Mesothelial cell of epicardium (in vitro differentiated cells): ENCODE data around the gene RPP40. TPM values are rescaled to one million over a fixed set of nuclear protein-coding genes. Genes with fewer than 3 reads are reported as not detected.

Experiments
- DNase-seq, 2 experiments: peaks; one replicate each; pipeline ENCODE4 v3.0.0; 2021; ENCODE audit warnings: low spot score in 2 of 2; ENCODE audit not compliant: unreplicated experiment in 2 of 2
- H3K27ac Mint-ChIP-seq: 2 replicates; pipeline ENCODE4 v1.8.0; 2021; ENCODE audit warnings: mixed read lengths
- H3K27me3 Mint-ChIP-seq: 2 replicates; pipeline ENCODE4 v1.8.0; 2021; ENCODE audit warnings: low read depth, mixed read lengths
- H3K36me3 Mint-ChIP-seq: 2 replicates; pipeline ENCODE4 v1.8.0; 2021; ENCODE audit warnings: mixed read lengths
- H3K4me1 Mint-ChIP-seq: 2 replicates; pipeline ENCODE4 v1.8.0; 2021; ENCODE audit warnings: mixed read lengths
- H3K4me3 Mint-ChIP-seq: 2 replicates; pipeline ENCODE4 v1.8.0; 2021; ENCODE audit warnings: mild to moderate bottlenecking, moderate library complexity, mixed read lengths
- H3K9me3 Mint-ChIP-seq: 2 replicates; pipeline ENCODE4 v1.8.0; 2021; ENCODE audit warnings: mixed read lengths
- total RNA-seq: library from RNA; stranded (reverse); gene quantifications from 3 replicates; pipeline ENCODE4 v1.2.1, GENCODE V29; 2021
- TF ChIP-seq, protein P1 (sequence below): fragments of 200-600 bp; sonication (generic); IDR thresholded peaks from one replicate; pipeline ENCODE4 v1.5.0; 2021; ENCODE audit warnings: antibody characterized with exemption; ENCODE audit not compliant: unreplicated experiment

Gene RPP40, protein sequence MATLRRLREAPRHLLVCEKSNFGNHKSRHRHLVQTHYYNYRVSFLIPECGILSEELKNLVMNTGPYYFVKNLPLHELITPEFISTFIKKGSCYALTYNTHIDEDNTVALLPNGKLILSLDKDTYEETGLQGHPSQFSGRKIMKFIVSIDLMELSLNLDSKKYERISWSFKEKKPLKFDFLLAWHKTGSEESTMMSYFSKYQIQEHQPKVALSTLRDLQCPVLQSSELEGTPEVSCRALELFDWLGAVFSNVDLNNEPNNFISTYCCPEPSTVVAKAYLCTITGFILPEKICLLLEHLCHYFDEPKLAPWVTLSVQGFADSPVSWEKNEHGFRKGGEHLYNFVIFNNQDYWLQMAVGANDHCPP
- 6.8 to 7.2 TPM (median 6.9 TPM) in 3 replicates for total RNA-seq

DNA sequence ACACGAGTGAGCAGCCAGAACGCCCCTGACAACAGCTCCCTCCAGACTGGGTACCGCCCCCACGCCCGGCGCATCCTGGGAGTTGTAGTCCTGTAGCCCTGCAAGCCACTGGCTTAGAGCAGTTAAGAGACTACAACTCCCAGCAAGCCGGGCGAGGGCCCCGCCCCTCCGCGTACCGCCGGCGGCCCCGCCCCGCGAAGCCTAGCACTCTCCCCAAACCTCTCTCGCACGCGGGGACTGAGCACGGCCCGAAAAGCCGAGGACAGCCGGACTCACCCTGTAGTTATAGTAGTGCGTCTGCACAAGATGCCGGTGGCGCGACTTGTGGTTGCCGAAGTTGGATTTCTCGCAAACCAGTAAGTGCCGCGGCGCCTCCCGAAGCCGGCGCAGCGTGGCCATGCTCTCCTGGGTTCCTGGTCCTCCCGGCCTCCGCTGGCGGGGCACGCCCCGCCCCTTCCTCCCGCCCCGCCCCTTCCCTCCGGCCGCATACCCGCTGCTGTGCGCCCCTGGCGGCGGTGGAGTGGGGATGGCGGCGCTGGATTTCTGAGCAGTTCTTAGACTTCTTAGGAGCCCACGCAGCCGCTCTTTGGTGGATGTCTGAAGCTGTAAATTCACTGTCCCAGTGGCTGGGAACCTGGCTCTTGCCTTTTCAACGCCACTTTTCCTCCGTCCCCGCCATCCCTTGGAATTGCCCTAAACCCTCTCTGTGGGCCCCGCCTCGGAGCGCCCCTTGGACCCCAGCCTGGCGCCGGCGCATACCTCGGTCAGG lies at the start of gene RPP40:
TSS of gene RPP40 (minus strand) at position 434 of the 769 bp plus-strand sequence. CDS start at position 399, 35 bp downstream.
- TF ChIP-seq, protein P1, sequence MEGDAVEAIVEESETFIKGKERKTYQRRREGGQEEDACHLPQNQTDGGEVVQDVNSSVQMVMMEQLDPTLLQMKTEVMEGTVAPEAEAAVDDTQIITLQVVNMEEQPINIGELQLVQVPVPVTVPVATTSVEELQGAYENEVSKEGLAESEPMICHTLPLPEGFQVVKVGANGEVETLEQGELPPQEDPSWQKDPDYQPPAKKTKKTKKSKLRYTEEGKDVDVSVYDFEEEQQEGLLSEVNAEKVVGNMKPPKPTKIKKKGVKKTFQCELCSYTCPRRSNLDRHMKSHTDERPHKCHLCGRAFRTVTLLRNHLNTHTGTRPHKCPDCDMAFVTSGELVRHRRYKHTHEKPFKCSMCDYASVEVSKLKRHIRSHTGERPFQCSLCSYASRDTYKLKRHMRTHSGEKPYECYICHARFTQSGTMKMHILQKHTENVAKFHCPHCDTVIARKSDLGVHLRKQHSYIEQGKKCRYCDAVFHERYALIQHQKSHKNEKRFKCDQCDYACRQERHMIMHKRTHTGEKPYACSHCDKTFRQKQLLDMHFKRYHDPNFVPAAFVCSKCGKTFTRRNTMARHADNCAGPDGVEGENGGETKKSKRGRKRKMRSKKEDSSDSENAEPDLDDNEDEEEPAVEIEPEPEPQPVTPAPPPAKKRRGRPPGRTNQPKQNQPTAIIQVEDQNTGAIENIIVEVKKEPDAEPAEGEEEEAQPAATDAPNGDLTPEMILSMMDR, result peak; percentile 86
- Mint-ChIP-seq H3K27ac (peak within 1 kb of the TSS; percentile 98), H3K9me3 (no peaks in the 10 kb centered on the region), H3K36me3 (peaks cover 9% of the 10 kb centered on the region), H3K4me1 (peaks cover 15% of the 10 kb centered on the region), H3K27me3 (no peaks in the 10 kb centered on the region), H3K4me3 (peak within 1 kb of the TSS; percentile 93)
- DNase-seq, result peak; percentile 94 to 98

DNA sequence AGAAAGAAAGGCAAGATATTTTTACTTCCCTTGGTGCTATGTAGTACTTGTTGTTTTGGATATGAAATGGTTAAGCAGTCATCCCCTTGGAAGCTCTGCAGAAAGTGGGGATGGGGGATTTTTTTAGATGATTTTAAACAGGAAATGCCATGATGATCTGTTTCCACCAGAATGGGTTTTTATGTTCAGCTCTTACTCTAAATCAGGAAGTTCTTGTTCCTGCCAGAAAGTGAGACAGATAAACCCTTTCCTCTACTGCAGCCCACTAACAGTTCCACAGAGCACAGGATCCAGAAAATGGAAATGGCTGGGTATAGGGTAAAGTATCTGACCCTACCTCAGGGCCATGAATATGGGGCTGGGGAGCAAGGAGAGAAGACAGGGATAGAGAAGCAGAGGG lies 49.2 kb upstream of the RPP40 start:
- Mint-ChIP-seq H3K36me3 (peaks cover 9% of the 10 kb centered on the region), H3K4me1 (peaks cover 12% of the 10 kb centered on the region), H3K27me3 (no peaks in the 10 kb centered on the region), H3K27ac (peak overlapping the region; percentile 74), H3K4me3 (no peak overlapping the region), H3K9me3 (peaks cover 49% of the 10 kb centered on the region)
- TF ChIP-seq, protein P1, result no peak
- no peak for DNase-seq

DNA sequence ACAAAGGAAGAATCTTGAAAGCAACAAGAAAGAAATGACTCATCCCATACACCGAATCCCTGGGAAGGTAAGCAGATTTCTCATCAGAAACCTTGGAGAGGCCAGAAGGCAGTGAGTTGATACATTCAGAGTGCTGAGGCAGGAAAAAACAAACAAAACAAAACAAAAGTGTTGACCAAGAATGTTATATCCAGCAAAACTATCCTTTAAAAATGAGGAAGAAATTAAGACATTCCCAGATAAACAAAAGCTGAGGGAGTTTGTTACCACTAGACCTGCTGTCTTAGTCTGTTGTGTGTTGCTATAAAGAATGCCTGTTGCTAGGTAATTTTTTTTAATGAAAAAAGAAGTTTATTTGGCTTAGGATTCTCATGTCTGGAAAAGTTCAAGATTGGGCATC lies 47.6 kb upstream of the RPP40 start:
- Mint-ChIP-seq H3K36me3 (peaks cover 9% of the 10 kb centered on the region), H3K27ac (no peak overlapping the region), H3K27me3 (no peaks in the 10 kb centered on the region), H3K4me3 (no peak overlapping the region), H3K9me3 (peaks cover 55% of the 10 kb centered on the region), H3K4me1 (peaks cover 12% of the 10 kb centered on the region)
- no peak for DNase-seq
- TF ChIP-seq, protein P1, result no peak

DNA sequence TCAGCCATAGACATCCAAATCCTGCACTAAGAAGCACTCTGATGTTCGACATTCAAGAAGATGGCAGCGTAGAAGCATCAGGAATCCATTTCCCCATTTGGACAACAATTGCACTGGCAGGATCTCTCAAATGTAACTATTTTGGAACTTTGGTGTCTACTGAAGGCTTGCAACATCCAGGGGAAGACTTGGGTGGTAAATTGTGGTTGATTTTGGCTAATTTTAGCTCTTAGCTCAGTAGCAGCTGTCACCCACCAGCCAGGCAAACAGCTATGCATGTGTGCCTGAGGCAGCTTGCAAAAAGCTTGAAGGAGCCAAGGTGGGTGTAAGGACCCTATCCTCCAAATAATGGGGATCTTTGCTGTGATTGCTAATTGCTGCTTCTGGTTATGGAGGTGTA lies 46.2 kb upstream of the RPP40 start:
- peaks cover 46% of the 10 kb centered on the region for H3K9me3 Mint-ChIP-seq

DNA sequence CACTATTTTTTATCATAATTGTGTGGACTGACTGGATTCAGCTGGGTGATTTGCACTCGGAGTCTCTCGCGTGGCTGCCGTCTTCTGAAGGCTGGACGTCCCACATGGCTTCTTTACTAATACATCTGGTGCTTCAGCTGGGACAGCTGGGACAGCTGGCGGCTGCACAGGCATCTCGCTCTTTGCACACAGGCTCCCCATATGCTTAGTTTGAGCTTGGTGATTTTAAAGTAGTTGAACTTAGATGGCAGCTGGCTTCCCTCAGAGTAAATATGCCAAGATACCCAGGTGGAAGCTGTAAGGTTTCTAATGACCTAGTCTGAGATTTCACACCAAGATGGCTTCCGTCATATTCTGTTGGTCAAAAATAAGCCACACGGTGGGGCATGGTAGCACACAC lies 42.6 kb upstream of the RPP40 start:
- peaks cover 9% of the 10 kb centered on the region for H3K36me3 Mint-ChIP-seq
- H3K9me3 Mint-ChIP-seq, result peaks cover 28% of the 10 kb centered on the region
- TF ChIP-seq, protein P1, result no peak
- no peaks in the 10 kb centered on the region for H3K27me3 Mint-ChIP-seq
- no peak overlapping the region for H3K4me3 Mint-ChIP-seq
- H3K4me1 Mint-ChIP-seq, result no peaks in the 10 kb centered on the region
- DNase-seq, result no peak
- H3K27ac Mint-ChIP-seq, result no peak overlapping the region

More for the DNA sequence above, 46.2 kb upstream of the RPP40 start:
- H3K27ac Mint-ChIP-seq, result no peak overlapping the region
- H3K27me3 Mint-ChIP-seq, result no peaks in the 10 kb centered on the region
- H3K4me1 Mint-ChIP-seq, result peaks cover 12% of the 10 kb centered on the region
- DNase-seq, result no peak
- TF ChIP-seq, protein P1, result no peak
- no peak overlapping the region for H3K4me3 Mint-ChIP-seq
- peaks cover 9% of the 10 kb centered on the region for H3K36me3 Mint-ChIP-seq
